Thyroid gland (tissue), 4 donors: Measurements from ENCODE around the gene TRIM37.

Source experiments
- CTCF ChIP-seq, 6 experiments: fragments of 200-600 bp in 3 of 6; fragments of 450-650 bp in 3 of 6; sonication (generic) in 3 of 6; IDR thresholded peaks; one replicate each; pipeline ENCODE4 v1.5.1; 2016 to 2019; ENCODE audit warnings: antibody characterized with exemption in 6 of 6, mild to moderate bottlenecking in 2 of 6, inconsistent platforms in 1 of 6, moderate library complexity in 1 of 6
- POLR2A ChIP-seq, 2 donors: fragments of 450-650 bp; IDR thresholded peaks; one replicate each; pipeline ENCODE4 v1.6.1; 2017; ENCODE audit warnings: antibody characterized with exemption in 2 of 2, mild to moderate bottlenecking in 2 of 2, moderate library complexity in 1 of 2

- TF ChIP-seq CTCF (IDR thresholded peaks at IDR 0.05) (no peak), POLR2A (IDR thresholded peaks at IDR 0.05) (no peak)
These were observed 20.2 kb upstream of the TRIM37 start for GRCh38 chr17:59126809-59127417.
